Measurements from ENCODE around the gene EFNA1. TPM values are rescaled to one million over a fixed set of nuclear protein-coding genes. Genes with fewer than 3 reads are reported as not detected.
A peak's percentile ranks its signal among the peaks of the same experiment; 100 is the strongest.

Gene EFNA1
- total and polyA plus RNA-seq, 2 of the 13 experiments (the other 11 are each of a cell fraction or from before 2014, with no cell fraction given), result 81.8 to 874 TPM

DNA sequence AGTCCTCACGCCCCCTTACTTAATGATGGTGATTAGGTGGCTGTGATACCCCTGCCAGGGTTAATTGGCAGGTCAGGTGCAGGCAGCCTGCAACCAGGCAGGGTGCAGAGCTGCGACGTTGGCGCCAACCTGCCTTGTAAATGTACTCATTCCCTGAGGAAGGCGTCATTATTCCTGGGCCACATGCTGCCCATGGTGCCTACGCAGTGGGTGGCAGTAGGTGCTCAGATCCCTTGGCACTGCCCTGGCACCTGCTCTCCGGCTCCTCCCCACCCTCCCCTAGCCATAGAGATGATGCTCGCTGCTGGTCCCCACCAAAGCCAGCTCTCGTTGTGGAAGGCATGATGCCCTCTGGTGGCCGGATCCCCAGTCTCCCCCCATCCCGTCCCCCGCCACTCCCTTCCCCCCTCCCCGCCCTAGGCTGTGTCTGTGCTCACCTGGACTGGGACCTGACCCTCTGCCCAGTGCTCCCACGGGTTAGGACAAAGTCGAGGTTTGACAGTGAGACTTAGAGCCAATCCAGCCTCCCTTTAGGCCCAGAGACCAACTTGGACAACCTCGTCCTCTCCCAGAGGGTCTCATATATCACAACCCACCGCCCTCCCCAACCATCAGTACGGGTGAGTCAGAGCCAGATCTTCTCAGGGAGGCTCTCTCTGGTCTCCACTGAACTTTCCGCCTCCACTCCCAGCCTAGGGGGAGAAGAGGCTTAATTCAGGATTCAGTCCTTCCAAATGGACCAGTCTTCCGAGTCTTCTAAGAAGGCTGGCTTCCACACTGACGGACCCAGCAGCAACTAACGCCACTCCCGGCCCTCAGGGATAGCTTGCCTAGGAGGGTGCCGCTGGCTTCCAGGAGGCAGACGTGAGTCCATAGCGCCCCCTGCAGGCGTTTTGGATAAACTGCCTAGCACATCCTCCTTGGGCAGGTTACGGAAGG is 39.8 kb downstream of the EFNA1 start (continued):
- TF ChIP-seq, protein P1, sequence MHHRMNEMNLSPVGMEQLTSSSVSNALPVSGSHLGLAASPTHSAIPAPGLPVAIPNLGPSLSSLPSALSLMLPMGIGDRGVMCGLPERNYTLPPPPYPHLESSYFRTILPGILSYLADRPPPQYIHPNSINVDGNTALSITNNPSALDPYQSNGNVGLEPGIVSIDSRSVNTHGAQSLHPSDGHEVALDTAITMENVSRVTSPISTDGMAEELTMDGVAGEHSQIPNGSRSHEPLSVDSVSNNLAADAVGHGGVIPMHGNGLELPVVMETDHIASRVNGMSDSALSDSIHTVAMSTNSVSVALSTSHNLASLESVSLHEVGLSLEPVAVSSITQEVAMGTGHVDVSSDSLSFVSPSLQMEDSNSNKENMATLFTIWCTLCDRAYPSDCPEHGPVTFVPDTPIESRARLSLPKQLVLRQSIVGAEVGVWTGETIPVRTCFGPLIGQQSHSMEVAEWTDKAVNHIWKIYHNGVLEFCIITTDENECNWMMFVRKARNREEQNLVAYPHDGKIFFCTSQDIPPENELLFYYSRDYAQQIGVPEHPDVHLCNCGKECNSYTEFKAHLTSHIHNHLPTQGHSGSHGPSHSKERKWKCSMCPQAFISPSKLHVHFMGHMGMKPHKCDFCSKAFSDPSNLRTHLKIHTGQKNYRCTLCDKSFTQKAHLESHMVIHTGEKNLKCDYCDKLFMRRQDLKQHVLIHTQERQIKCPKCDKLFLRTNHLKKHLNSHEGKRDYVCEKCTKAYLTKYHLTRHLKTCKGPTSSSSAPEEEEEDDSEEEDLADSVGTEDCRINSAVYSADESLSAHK (CRISPR knock-in tag; IDR thresholded peaks at IDR 0.05; ENCODE audit: borderline replicate concordance), result no peak
- TF ChIP-seq ZNF563 (CRISPR knock-in tag; IDR thresholded peaks at IDR 0.05), result no peak
- TF ChIP-seq ZNF672 (CRISPR knock-in tag; IDR thresholded peaks at IDR 0.05), result no peak
- TF ChIP-seq NFRKB (IDR thresholded peaks at IDR 0.05), result no peak
- no peak for TF ChIP-seq U2AF1 (optimal IDR thresholded peaks at IDR 0.05; ENCODE audit: low read depth, low read length)
- TF ChIP-seq MTF1 (CRISPR knock-in tag; IDR thresholded peaks at IDR 0.05), result no peak
- TF ChIP-seq, protein P2, sequence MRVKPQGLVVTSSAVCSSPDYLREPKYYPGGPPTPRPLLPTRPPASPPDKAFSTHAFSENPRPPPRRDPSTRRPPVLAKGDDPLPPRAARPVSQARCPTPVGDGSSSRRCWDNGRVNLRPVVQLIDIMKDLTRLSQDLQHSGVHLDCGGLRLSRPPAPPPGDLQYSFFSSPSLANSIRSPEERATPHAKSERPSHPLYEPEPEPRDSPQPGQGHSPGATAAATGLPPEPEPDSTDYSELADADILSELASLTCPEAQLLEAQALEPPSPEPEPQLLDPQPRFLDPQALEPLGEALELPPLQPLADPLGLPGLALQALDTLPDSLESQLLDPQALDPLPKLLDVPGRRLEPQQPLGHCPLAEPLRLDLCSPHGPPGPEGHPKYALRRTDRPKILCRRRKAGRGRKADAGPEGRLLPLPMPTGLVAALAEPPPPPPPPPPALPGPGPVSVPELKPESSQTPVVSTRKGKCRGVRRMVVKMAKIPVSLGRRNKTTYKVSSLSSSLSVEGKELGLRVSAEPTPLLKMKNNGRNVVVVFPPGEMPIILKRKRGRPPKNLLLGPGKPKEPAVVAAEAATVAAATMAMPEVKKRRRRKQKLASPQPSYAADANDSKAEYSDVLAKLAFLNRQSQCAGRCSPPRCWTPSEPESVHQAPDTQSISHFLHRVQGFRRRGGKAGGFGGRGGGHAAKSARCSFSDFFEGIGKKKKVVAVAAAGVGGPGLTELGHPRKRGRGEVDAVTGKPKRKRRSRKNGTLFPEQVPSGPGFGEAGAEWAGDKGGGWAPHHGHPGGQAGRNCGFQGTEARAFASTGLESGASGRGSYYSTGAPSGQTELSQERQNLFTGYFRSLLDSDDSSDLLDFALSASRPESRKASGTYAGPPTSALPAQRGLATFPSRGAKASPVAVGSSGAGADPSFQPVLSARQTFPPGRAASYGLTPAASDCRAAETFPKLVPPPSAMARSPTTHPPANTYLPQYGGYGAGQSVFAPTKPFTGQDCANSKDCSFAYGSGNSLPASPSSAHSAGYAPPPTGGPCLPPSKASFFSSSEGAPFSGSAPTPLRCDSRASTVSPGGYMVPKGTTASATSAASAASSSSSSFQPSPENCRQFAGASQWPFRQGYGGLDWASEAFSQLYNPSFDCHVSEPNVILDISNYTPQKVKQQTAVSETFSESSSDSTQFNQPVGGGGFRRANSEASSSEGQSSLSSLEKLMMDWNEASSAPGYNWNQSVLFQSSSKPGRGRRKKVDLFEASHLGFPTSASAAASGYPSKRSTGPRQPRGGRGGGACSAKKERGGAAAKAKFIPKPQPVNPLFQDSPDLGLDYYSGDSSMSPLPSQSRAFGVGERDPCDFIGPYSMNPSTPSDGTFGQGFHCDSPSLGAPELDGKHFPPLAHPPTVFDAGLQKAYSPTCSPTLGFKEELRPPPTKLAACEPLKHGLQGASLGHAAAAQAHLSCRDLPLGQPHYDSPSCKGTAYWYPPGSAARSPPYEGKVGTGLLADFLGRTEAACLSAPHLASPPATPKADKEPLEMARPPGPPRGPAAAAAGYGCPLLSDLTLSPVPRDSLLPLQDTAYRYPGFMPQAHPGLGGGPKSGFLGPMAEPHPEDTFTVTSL (CRISPR knock-in tag; IDR thresholded peaks at IDR 0.05; ENCODE audit: borderline replicate concordance), result no peak
- TF ChIP-seq NR2C2 (CRISPR knock-in tag; IDR thresholded peaks at IDR 0.05; ENCODE audit: borderline replicate concordance), result peak; percentile 19; the same call in 1 of the 2 replicates
- peak; percentile 64; the same call in 1 of the 2 replicates for TF ChIP-seq ZNF350 (CRISPR knock-in tag; IDR thresholded peaks at IDR 0.05; ENCODE audit: borderline replicate concordance, low read depth)
- no peak for TF ChIP-seq MAF1 (CRISPR knock-in tag; IDR thresholded peaks at IDR 0.05; ENCODE audit: borderline replicate concordance)
- TF ChIP-seq NFE2L2 (IDR thresholded peaks at IDR 0.05; ENCODE audit: low read length), result no peak
- 0 out of 2 replicates have a peak, but pooled peaks have one; percentile 43 for TF ChIP-seq ZNF160 (CRISPR knock-in tag; IDR thresholded peaks at IDR 0.05)
- no peak for TF ChIP-seq PAWR (CRISPR knock-in tag; IDR thresholded peaks at IDR 0.05; ENCODE audit: borderline replicate concordance)
- TF ChIP-seq, protein P3, sequence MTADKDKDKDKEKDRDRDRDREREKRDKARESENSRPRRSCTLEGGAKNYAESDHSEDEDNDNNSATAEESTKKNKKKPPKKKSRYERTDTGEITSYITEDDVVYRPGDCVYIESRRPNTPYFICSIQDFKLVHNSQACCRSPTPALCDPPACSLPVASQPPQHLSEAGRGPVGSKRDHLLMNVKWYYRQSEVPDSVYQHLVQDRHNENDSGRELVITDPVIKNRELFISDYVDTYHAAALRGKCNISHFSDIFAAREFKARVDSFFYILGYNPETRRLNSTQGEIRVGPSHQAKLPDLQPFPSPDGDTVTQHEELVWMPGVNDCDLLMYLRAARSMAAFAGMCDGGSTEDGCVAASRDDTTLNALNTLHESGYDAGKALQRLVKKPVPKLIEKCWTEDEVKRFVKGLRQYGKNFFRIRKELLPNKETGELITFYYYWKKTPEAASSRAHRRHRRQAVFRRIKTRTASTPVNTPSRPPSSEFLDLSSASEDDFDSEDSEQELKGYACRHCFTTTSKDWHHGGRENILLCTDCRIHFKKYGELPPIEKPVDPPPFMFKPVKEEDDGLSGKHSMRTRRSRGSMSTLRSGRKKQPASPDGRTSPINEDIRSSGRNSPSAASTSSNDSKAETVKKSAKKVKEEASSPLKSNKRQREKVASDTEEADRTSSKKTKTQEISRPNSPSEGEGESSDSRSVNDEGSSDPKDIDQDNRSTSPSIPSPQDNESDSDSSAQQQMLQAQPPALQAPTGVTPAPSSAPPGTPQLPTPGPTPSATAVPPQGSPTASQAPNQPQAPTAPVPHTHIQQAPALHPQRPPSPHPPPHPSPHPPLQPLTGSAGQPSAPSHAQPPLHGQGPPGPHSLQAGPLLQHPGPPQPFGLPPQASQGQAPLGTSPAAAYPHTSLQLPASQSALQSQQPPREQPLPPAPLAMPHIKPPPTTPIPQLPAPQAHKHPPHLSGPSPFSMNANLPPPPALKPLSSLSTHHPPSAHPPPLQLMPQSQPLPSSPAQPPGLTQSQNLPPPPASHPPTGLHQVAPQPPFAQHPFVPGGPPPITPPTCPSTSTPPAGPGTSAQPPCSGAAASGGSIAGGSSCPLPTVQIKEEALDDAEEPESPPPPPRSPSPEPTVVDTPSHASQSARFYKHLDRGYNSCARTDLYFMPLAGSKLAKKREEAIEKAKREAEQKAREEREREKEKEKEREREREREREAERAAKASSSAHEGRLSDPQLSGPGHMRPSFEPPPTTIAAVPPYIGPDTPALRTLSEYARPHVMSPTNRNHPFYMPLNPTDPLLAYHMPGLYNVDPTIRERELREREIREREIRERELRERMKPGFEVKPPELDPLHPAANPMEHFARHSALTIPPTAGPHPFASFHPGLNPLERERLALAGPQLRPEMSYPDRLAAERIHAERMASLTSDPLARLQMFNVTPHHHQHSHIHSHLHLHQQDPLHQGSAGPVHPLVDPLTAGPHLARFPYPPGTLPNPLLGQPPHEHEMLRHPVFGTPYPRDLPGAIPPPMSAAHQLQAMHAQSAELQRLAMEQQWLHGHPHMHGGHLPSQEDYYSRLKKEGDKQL (CRISPR knock-in tag; IDR thresholded peaks at IDR 0.05; ENCODE audit: low read depth), result no peak
- no peak for TF ChIP-seq HMG20B (CRISPR knock-in tag; conservative IDR thresholded peaks at IDR 0.05)

Data from HepG2 (cell line).